Measurements from ENCODE around the gene OR6X1. TPM values are rescaled to one million over a fixed set of nuclear protein-coding genes. Genes with fewer than 3 reads are reported as not detected.
A peak's percentile ranks its signal among the peaks of the same experiment; 100 is the strongest.

OR6X1 gene
- total RNA-seq, 2 donors from 2014 or later, result not detected

- Mint-ChIP-seq H3K4me1 (peaks cover 23% of the 10 kb centered on the region), H3K4me3 (no peak overlapping the region), H3K27me3 (ENCODE audit: insufficient read depth) (peaks cover 1% of the 10 kb centered on the region), H3K27ac (peak overlapping the region; percentile 8), H3K36me3 (ENCODE audit: low read depth) (no peaks in the 10 kb centered on the region), H3K9me3 (peaks cover 17% of the 10 kb centered on the region)
- no peak for TF ChIP-seq CTCF (conservative IDR thresholded peaks at IDR 0.05)
- WGBS, 2 experiments (ENCODE audit: insufficient coverage in 1 of 2, insufficient read length in 1 of 2), result 19 to 83% methylated on average over 1 of the region's 1 CpG
- peak overlapping the region; percentile 36 for H3K4me3 ChIP-seq (ENCODE audit: low read length)
- no peaks in the 10 kb centered on the region for H3K27me3 ChIP-seq (ENCODE audit: control insufficient read depth, insufficient read depth, low read length, poor library complexity, severe bottlenecking)
- H3K4me1 ChIP-seq (ENCODE audit: control insufficient read depth, insufficient read depth, low read length), result no peaks in the 10 kb centered on the region
- no peak overlapping the region for H3K27ac ChIP-seq (ENCODE audit: low read depth, low read length)
- H3K9me3 ChIP-seq (ENCODE audit: control insufficient read depth, low read length), result peaks cover 53% of the 10 kb centered on the region
- H3K36me3 ChIP-seq (ENCODE audit: control insufficient read depth, insufficient read depth, low read length), result no peaks in the 10 kb centered on the region
- no peak overlapping the region for H3K9ac ChIP-seq (ENCODE audit: extremely low read depth, low read length, poor library complexity, severe bottlenecking)
- peak; percentile 81 for DNase-seq
Measured at GRCh38 chr11:123775289-123775688, 21.0 kb upstream of the OR6X1 start.

- no peak for DNase-seq
- Histone ChIP-seq H3K36me3 (ENCODE audit: control insufficient read depth, insufficient read depth, low read length) (no peaks in the 10 kb centered on the region), H3K4me3 (ENCODE audit: low read length) (no peak overlapping the region), H3K27ac (ENCODE audit: low read depth, low read length) (no peak overlapping the region), H3K4me1 (ENCODE audit: control insufficient read depth, insufficient read depth, low read length) (no peaks in the 10 kb centered on the region), H3K9me3 (ENCODE audit: control insufficient read depth, low read length) (peaks cover 57% of the 10 kb centered on the region), H3K9ac (ENCODE audit: extremely low read depth, low read length, poor library complexity, severe bottlenecking) (no peak overlapping the region), H3K27me3 (ENCODE audit: control insufficient read depth, insufficient read depth, low read length, poor library complexity, severe bottlenecking) (no peaks in the 10 kb centered on the region)
- WGBS, 2 experiments (ENCODE audit: insufficient coverage in 1 of 2, insufficient read length in 1 of 2), result 100% methylated on average over 1 of the region's 1 CpG; no CpG with 5 or more reads in 1 of the 2 experiments
- H3K27me3 Mint-ChIP-seq (ENCODE audit: insufficient read depth), result no peaks in the 10 kb centered on the region
- H3K4me3 Mint-ChIP-seq, result no peak overlapping the region
- H3K36me3 Mint-ChIP-seq (ENCODE audit: low read depth), result no peaks in the 10 kb centered on the region
- H3K4me1 Mint-ChIP-seq, result peaks cover 23% of the 10 kb centered on the region
- TF ChIP-seq CTCF (conservative IDR thresholded peaks at IDR 0.05), result no peak
- H3K9me3 Mint-ChIP-seq, result peaks cover 17% of the 10 kb centered on the region
- H3K27ac Mint-ChIP-seq, result no peak overlapping the region
Measured at GRCh38 chr11:123773959-123774358, 19.6 kb upstream of the OR6X1 start.

- DNase-seq, result no peak
- Mint-ChIP-seq H3K9me3 (peaks cover 19% of the 10 kb centered on the region), H3K36me3 (ENCODE audit: low read depth) (peaks cover 2% of the 10 kb centered on the region), H3K27ac (no peak overlapping the region), H3K4me3 (no peak overlapping the region), H3K27me3 (ENCODE audit: insufficient read depth) (no peaks in the 10 kb centered on the region), H3K4me1 (peaks cover 23% of the 10 kb centered on the region)
- no peaks in the 10 kb centered on the region for H3K36me3 ChIP-seq (ENCODE audit: control insufficient read depth, insufficient read depth, low read length)
- H3K4me1 ChIP-seq (ENCODE audit: control insufficient read depth, insufficient read depth, low read length), result no peaks in the 10 kb centered on the region
- WGBS, 2 experiments (ENCODE audit: insufficient coverage in 1 of 2, insufficient read length in 1 of 2), result 94% methylated on average over 2 of the region's 2 CpGs; no CpG with 5 or more reads in 1 of the 2 experiments
- no peak overlapping the region for H3K27ac ChIP-seq (ENCODE audit: low read depth, low read length)
- H3K27me3 ChIP-seq (ENCODE audit: control insufficient read depth, insufficient read depth, low read length, poor library complexity, severe bottlenecking), result no peaks in the 10 kb centered on the region
- TF ChIP-seq CTCF (conservative IDR thresholded peaks at IDR 0.05), result no peak
- no peak overlapping the region for H3K9ac ChIP-seq (ENCODE audit: extremely low read depth, low read length, poor library complexity, severe bottlenecking)
- H3K9me3 ChIP-seq (ENCODE audit: control insufficient read depth, low read length), result peaks cover 57% of the 10 kb centered on the region
- H3K4me3 ChIP-seq (ENCODE audit: low read length), result no peak overlapping the region
Measured at GRCh38 chr11:123773026-123773425, 18.7 kb upstream of the OR6X1 start.

Measured in endodermal cell (in vitro differentiated cells).